H1 (cell line): Measurements from ENCODE around the gene ENDOG. TPM values are rescaled to one million over a fixed set of nuclear protein-coding genes. Genes with fewer than 3 reads are reported as not detected.

Experiments
- RAD21 ChIP-seq, 2 experiments: IDR thresholded peaks in 1 of 2; conservative IDR thresholded peaks in 1 of 2; 2 replicates each; pipeline ENCODE4 v1.6.1; 2011; ENCODE audit warnings: low read depth in 2 of 2, low read length in 2 of 2, improper control_type of control experiment in 1 of 2, inconsistent platforms in 1 of 2, mild to moderate bottlenecking in 1 of 2, moderate library complexity in 1 of 2
- polyA plus RNA-seq, 7 experiments: library from polyadenylated mRNA; depleted of rRNA in 3 of 7; stranded (reverse) in 5 of 7; unstranded in 2 of 7; fragments of >200 nt in 5 of 7; fragments of 200-250 nt in 2 of 7; gene quantifications; 1 replicate in 5 of 7; 2 replicates in 1 of 7; 4 replicates in 1 of 7; pipeline versions ENCODE4 v1.2.1 to v1.2.3, GENCODE V29; 2011 to 2013; ENCODE audit warnings: missing spikeins in 2 of 7, mixed read lengths in 2 of 7
- total RNA-seq: library from RNA; stranded (reverse); fragmentation: NEBNext Ultra II Directional; extraction: Animal tissue kit (Norgen Biotek cat#: 25700); gene quantifications from 2 replicates; pipeline ENCODE4 v1.2.1, GENCODE V29; 2021

ENDOG gene
- total and polyA plus RNA-seq, 2 of the 8 experiments (the other 6 are each of a cell fraction or from before 2014, with no cell fraction given): 17.5 to 23.4 TPM

GRCh38 chr9:128863647-128864046, 45.3 kb downstream of the ENDOG start (continued):
- peak; percentile 76 to 86 for TF ChIP-seq RAD21 (IDR thresholded peaks at IDR 0.05 in 1 of 2, conservative IDR thresholded peaks at IDR 0.05 in 1 of 2; ENCODE audit: low read depth in 2 of 2, low read length in 2 of 2)
